GM18867 (cell line): ENCODE results near the gene PDHB.
"Not testable (repeated sequence)": the region's sequence is repeated elsewhere in the genome, so short reads cannot be mapped to it uniquely, and the experiment has no call there.

Source experiments
- ATAC-seq: cut with Tn5 transposase; IDR thresholded peaks from one replicate; pipeline ENCODE4 v1.9.1; 2021; ENCODE audit warnings: mild to moderate bottlenecking, moderate library complexity; ENCODE audit not compliant: unreplicated experiment

Gene PDHB

GRCh38 chr3:58440996-58441355 lies 7.3 kb upstream of the PDHB start:
- ATAC-seq, result not testable (repeated sequence)

- ATAC-seq, result not testable (repeated sequence)
Observed at GRCh38 chr3:58437276-58437675, 3.6 kb upstream of the PDHB start.

GRCh38 chr3:58434990-58435389 lies 1.4 kb upstream of the PDHB start:
- no peak for ATAC-seq

GRCh38 chr3:58434511-58434910 lies 879 bp upstream of the PDHB start:
- ATAC-seq, result no peak

GRCh38 chr3:58434168-58434504 lies 504 bp upstream of the PDHB start:
- no peak for ATAC-seq

GRCh38 chr3:58432905-58433304 lies 727 bp downstream of the PDHB start:
- ATAC-seq, result no peak

GRCh38 chr3:58429657-58430056 lies 4.0 kb downstream of the PDHB start:
- ATAC-seq, result no peak

GRCh38 chr3:58427661-58428361 lies 5.8 kb downstream of the PDHB start:
- no peak for ATAC-seq

GRCh38 chr3:58425782-58426181 lies 7.8 kb downstream of the PDHB start:
- ATAC-seq, result no peak

GRCh38 chr3:58424613-58425012 lies 9.0 kb downstream of the PDHB start:
- ATAC-seq, result no peak

- ATAC-seq, result no peak
Observed at GRCh38 chr3:58422756-58423325, 10.8 kb downstream of the PDHB start.

GRCh38 chr3:58421004-58421403 lies 12.6 kb downstream of the PDHB start:
- ATAC-seq, result peak; percentile 31

GRCh38 chr3:58419780-58420507 lies 13.7 kb downstream of the PDHB start:
- ATAC-seq, result peak; percentile 67

- no peak for ATAC-seq
Observed at GRCh38 chr3:58418227-58418626, 15.4 kb downstream of the PDHB start.

GRCh38 chr3:58417075-58417474 lies 16.6 kb downstream of the PDHB start:
- ATAC-seq, result no peak

- no peak for ATAC-seq
Observed at GRCh38 chr3:58416191-58416590, 17.4 kb downstream of the PDHB start.

GRCh38 chr3:58414538-58415197 lies 19.0 kb downstream of the PDHB start:
- ATAC-seq, result peak; percentile 48

GRCh38 chr3:58411851-58412830 lies 21.5 kb downstream of the PDHB start:
- ATAC-seq, result no peak

- ATAC-seq, result no peak
Observed at GRCh38 chr3:58411036-58411435, 22.6 kb downstream of the PDHB start.

- no peak for ATAC-seq
Observed at GRCh38 chr3:58409663-58410062, 24.0 kb downstream of the PDHB start.

GRCh38 chr3:58408906-58409305 lies 24.7 kb downstream of the PDHB start:
- ATAC-seq, result no peak
